Measurements from ENCODE around the gene SPC24.

GRCh38 chr19:11145536-11145924, 10.1 kb downstream of the SPC24 start:
- TF ChIP-seq, protein P1, sequence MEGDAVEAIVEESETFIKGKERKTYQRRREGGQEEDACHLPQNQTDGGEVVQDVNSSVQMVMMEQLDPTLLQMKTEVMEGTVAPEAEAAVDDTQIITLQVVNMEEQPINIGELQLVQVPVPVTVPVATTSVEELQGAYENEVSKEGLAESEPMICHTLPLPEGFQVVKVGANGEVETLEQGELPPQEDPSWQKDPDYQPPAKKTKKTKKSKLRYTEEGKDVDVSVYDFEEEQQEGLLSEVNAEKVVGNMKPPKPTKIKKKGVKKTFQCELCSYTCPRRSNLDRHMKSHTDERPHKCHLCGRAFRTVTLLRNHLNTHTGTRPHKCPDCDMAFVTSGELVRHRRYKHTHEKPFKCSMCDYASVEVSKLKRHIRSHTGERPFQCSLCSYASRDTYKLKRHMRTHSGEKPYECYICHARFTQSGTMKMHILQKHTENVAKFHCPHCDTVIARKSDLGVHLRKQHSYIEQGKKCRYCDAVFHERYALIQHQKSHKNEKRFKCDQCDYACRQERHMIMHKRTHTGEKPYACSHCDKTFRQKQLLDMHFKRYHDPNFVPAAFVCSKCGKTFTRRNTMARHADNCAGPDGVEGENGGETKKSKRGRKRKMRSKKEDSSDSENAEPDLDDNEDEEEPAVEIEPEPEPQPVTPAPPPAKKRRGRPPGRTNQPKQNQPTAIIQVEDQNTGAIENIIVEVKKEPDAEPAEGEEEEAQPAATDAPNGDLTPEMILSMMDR (IDR thresholded peaks at IDR 0.05; ENCODE audit: insufficient read depth, low read depth, low read length) = no peak
- no peak for TF ChIP-seq EZH2 (IDR thresholded peaks at IDR 0.05; ENCODE audit: insufficient read depth, low read length)
